GM19467 (cell line): ENCODE results near the gene CTU2.

ENCODE experiments used
- ATAC-seq: cut with Tn5 transposase; IDR thresholded peaks from one replicate; pipeline ENCODE4 v1.9.1; 2021; ENCODE audit warnings: mild to moderate bottlenecking, moderate library complexity; ENCODE audit not compliant: unreplicated experiment

CTU2 gene

GRCh38 chr16:88713054-88713453, 6.8 kb downstream of the CTU2 start:
- ATAC-seq, result no peak

GRCh38 chr16:88713568-88714419, 7.5 kb downstream of the CTU2 start:
- no peak for ATAC-seq

DNA sequence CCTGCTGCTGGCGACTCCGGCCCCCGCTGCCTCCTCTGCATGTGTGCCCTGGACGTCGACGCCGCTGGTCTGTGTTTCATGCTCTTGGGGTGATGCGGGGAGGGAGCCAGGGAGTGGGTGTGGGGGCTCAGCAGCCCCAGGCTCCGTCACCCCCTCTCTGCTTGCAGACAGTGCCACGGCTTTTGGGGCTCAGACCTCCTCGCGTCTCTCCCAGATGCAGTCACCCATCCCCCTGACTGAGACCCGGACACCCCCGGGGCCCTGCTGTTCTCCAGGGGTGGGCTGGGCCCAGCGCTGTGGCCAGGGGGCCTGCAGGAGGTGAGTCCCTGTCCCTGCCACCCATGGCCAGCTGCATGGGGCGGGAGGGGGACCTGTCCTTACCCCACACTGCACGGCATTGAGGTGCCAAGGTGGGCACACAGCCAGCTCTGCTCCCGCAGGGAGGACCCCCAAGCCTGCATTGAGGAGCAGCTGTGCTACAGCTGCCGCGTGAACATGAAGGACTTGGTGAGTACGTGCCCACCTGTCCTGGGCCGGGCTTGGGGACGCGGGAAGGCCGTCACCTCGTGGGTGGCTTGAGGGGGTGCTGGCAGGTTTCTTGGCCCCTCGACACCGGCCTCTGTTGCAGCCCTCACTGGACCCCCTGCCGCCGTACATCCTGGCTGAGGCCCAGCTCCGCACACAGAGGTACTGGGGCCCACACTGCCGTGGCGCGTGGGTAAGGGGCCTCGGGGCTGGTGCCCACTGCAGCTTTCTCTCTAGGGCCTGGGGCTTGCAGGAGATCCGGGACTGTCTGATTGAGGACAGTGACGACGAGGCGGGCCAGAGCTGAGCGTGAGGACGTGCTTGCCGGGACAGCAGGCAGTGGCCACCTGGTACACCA, 8.4 kb downstream of the CTU2 start:
- ATAC-seq, result no peak

DNA sequence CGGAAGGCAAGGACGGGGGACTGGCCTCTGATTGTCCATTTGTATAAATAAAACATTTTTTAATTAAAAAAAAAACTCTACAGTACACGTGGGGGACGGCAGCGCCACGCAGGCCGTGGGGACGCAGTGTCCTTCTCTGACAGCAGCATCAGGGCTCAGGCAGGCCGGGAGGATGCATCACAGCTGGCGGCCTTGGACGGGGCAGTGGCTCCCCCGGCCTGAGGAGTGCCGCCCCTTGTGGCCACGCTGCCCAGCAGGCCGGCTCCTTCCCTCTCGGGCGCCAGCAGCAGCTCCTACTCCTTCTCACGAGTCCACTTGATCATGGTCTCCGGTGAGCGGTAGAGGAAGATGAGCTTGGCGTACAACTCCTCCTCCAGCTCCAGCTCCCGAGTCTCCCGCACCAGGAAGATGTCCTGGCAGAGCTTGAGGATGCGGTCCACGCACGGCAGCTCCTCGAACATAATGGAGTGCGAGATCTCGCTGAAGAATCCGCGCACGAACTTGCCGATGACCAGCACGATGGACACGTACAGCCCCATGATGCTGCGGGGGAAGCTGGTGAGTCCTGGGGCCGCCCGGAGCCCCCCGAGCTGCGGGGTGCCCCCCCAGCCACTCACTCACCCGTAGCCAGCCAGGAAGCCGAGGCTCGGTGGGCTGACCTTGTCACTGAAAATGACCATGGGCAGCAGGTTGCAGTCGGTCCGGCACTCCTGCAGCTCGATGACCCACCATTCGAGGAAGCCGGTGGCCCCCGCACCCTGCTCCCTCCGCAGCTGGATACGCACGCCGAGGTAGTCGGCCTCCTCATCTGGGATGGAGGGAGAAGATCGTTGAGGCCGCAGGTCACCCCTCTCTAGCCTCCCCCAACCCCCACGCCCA, 9.2 kb downstream of the CTU2 start:
- no peak for ATAC-seq

GRCh38 chr16:88716201-88716600, 9.9 kb downstream of the CTU2 start:
- ATAC-seq, result no peak

- ATAC-seq, result no peak
Measured at GRCh38 chr16:88716601-88717001, 10.3 kb downstream of the CTU2 start.

GRCh38 chr16:88718178-88718577, 11.9 kb downstream of the CTU2 start:
- ATAC-seq, result no peak

DNA sequence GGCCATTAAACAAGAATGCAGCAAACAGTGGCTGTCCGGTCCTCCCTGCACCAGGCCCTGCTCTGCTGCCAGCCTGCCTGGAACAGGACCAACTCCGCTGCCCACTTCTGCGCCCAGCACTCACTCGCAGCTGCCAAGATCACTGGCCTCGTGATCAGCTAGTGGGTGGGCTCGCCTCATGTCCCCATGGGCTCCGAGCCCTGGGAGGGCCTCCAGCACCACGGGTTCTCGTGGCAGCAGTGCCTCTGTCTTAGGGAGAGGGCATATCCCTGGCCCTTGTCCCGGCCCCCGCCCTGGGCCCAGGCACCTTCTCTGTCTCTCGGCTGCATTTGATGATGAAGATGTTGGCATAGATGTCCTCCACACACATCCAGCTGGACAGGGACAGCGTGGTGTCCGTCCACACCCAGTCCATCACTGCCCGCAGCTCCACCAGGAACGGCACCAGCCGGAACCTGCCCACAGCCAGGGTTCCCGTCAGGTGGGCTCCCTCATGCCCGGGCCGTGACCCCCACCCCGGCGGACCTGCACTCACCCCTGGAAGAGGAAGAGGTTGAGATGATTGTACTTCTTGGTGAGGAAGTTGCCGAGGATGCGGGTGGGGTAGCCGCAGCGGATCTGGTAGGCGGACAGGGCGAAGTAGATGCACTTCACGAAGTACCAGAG, 13.1 kb downstream of the CTU2 start:
- ATAC-seq, result no peak

GRCh38 chr16:88719933-88720296, 13.6 kb downstream of the CTU2 start:
- ATAC-seq, result no peak

GRCh38 chr16:88720396-88720970, 14.2 kb downstream of the CTU2 start:
- ATAC-seq, result no peak

DNA sequence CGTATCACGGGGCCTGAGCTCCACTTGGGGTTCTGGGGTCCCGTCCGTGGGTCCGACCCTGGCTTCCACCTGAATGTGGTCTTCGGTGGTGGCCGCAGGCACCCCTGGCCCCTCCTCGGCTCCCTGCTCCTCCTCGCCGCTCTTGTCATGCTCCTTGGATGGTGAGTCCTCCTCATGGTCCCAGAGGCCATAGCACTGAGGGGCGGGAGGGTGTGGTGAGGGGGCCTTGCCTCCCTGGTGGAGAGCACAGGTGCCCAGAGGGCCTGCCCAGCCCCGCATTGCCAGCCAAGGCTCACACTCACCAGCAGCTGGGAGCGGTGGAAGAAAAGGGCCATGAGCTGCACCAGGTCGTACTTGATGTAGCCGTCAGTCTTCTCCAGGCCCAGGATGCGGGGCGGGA, 14.9 kb downstream of the CTU2 start:
- no peak for ATAC-seq

- ATAC-seq, result no peak
Measured at GRCh38 chr16:88721815-88722755, 15.8 kb downstream of the CTU2 start.

DNA sequence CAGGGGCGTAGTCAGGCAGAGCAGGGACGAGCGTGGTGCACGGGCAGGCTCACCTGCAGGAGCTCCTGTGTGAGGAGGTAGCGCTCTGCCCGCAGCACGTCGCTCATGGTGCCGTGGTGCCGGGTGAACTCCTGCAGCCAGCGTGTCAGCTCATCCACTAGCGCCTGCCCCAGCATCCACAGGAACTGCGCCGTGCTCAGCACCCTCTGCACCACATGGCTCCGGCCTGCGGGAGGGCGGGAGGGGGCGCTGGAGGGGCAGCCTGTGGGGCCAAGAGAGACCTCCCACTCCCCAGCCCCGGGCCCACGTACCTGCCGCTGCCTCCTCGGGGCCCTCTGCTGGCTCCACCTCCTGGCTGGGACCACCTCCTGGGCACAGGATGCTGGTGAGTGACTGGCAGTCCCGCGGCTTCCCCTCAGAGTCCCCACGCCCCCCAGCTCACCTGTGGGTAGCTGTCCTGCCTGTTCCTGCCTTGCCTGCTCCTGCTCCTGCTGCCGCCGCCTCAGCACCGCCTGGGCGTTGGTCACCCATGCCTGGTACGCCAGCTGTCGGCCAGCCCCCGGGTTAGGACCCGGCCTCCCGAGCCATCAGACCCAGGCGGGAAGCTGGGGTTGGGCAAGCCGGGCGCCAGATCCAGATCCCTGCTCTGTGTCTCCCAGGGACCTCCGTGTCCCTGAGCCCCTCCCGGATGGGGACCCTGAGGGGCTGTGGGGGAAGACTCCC, 16.6 kb downstream of the CTU2 start:
- ATAC-seq, result no peak

DNA sequence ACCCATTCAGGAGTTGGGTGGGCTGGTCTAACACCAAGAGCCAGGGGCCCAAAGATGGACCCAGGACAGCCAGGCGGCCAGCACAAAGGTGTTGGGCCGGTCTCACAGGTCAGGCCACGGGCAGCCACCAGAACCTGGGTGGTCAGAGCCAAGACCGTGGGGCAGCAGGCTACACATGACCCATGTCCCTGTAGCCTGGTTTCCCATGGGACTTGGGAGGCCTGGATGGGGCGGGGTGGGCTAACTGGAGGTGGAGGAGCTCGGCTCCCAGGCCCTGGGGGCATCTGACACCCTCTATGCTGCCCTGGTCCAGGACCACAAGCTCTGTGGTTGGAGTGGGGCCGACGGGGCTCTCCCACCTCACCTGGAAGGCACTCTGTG, 17.2 kb downstream of the CTU2 start:
- ATAC-seq, result no peak

GRCh38 chr16:88723911-88724310, 17.6 kb downstream of the CTU2 start:
- ATAC-seq, result no peak

DNA sequence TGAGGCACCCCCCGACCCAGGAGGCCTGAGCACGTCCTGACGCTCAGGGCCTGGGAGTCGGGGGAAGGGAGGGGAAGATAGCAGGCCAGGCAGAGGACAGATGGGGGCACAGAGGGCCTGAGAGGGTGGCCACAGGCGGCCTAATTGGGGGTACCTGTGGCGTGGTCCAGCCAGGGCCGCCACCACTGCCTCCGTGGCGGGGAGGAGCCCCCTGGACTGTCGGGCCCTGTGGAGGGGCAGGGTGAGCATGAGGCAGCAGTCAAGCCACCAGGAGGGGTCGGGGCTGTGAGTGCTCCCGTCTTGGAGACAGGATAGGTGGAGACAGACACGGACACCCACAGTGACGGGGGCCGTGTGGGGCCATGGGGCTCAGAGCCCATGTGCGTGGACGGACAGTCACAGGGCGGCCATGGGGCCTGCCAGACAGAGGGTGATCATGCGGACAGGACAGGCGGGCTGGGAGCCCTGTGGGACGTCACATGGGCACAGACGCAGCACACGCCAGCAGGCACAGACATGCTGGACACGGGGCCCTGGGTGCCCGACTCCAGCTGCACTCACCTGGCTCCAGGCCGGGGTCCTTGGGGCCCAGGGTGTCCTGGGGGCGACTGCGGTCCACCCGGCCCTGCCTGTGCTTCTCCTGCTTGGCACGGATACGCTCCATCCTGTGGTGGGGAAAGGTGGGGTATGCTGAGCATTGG, 18.7 kb downstream of the CTU2 start:
- ATAC-seq, result no peak

DNA sequence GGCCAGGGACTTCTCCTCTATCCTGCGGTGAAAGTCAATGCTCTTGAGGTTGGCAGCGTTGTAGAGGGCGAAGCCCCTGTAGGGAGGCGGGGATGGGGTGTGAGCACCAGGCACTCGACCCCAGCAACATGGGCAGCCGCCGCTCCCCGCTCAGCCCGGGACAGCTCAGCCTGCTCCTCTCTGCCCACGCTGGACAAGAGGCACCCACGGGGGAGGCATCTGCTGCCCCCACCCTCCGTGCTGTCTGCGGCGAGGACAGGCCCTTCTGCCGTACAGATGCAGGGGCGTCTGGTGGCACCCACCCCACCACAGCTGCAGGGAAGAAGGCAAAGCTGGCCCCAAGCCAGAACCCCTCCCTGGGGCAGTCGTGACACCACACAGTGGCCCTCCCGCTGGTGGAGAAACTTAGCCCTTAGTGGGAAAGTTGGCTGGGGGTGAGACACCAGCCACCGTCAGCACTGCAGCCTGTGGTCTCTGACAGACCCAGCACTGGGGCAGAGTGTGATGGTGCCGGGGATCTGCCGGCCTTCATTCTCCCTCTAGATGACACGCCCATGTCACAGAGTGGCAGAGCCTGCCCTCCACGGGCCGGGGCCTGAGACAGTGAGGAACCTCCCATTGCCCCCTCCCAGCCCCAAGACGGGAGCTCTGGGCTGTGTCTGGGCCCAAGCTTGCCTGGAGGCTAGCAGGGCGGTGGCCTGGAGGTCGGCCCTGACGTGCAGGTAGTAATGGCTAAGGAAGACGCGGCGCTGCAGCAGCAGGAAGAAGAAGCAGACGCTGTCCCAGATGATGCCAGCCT, 19.5 kb downstream of the CTU2 start:
- ATAC-seq, result no peak
